ENCODE data around the gene PALS2.

The PALS2 gene

DNA sequence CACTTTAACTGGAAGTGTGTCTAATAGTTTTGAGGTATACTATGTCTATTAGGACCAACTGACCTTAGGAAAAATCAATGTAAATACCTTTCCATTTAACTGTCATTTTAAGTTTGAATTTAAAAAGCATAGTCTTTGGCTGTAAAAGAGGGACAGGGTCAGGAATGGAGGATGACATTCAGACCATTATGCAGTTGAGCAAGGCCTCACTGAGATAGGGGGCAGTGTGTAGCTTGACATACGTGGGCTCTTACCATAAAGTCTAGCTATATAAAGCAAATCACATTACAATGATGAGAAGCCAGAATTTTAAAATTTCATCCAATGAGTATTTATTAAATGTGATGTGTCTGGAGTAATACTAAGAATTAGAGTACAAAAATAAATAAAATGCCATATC, 17.9 kb downstream of the PALS2 start:
- no peak for DNase-seq

DNA sequence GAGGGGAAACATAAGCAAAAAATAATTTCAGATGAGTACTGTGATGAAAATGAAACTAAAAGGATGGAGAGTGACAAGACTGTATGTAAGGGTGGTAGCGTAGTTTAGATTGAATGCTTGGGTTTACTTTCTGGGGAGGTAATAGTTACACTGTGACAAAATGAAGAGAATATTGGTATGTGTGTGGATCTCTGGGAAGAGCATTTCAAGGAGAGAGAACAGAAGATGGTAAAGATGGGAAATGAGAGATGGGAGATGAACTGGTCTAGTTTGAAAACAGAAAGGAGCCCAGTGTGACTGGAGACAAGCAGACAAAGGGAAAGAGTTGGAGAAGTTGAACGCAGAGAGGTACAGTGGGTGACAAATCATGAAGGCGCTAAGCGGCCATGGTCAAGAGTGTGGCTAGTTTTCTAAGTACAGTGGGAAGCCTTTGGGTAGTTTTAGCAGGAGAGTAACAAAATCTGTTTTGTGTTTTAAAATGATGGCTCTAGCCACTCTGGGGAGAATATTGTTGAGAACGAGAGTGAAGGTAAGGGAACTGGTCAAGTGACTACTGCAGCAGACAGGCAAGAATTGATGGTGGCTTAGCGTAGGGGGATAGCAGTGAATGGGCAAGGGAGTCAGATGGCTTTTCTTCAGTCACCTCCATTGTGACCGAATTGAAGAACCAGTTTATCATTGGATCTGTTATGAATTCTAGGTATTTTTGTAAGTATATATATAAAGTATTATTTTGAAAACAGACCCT, 22.6 kb downstream of the PALS2 start:
- DNase-seq = no peak

DNA sequence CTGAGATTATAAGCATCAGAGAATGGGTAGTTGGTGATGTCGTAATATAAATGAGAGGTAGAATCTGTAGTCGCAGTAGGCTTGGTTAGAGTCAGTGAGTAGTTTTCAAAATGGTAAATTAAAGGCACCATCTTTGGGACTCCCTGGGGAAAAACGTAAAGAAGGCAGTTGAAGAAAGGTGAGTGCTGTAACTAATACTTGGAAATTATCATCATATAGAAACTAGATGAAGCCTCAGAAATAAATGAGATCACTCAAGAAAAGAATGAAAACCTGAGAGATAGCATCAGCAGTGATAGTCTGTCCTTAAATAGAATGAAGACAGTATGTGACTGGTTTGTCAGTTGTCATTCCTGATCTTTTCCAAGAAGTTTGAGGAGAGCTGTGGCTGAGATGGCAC, 23.8 kb downstream of the PALS2 start:
- no peak for DNase-seq

- no peak for DNase-seq
Observed at GRCh38 chr7:24601600-24601999, 28.3 kb downstream of the PALS2 start.

GRCh38 chr7:24602860-24603456, 29.7 kb downstream of the PALS2 start:
- DNase-seq = no peak

DNA sequence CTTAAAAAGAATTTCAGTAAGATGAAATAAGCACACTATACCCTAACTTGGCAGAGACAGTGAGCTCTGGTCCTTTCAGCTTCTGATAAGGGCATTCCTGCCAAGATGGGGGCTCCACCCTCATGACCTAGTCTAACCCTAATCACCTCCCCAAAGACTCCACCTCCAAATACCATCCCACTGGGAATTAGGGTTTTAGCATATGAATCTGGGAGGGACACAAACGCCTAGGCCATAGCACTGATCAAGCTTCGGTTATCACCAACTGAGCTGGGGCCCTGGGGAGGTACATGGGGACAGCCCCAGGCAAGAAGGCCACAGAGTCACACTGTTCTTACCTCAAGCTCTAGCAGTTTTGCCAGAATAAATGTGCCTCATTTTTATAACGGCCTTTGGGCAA, 31.4 kb downstream of the PALS2 start:
- DNase-seq = no peak

DNA sequence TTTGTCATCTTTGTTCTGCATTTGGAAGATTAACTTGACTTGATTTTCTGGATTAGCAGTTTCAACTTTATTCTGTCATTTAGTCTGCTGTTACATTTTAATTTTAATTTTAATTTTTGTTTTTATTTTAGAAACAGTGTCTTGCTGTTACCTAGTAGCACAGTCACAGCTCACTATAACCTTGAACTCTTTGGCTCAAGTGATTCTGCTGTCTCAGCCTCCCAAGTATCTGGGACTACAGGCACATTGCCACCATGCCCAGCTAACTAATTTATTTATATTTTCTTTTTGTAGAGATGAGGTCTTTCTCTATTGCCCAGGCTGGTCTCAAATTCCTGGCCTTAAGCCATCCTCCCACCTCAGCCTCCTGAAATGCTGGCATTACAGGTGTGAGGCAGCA, 35.3 kb downstream of the PALS2 start:
- no peak for DNase-seq

GRCh38 chr7:24609059-24609458, 35.8 kb downstream of the PALS2 start:
- no peak for DNase-seq

DNA sequence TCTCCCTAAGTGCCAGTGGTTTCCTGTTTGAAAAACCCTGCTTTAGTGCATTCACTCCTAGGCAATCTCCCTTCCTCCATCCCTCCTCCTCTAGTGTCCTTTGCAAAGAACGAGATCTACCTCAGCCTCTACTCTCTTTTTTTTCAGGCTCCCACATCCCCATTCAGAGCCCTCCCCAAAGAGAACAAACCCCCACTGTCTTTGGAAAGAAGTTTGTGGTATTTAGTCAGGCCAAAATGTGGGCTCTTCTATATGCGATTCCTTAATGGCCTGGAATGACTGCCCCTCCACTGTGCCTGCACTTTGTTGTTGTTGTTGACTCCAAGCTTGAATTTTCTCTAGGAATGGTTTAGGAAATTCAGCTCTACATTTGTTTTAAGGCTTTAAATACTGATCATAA, 36.3 kb downstream of the PALS2 start:
- no peak for DNase-seq

- no peak for DNase-seq
Observed at GRCh38 chr7:24611130-24611529, 37.9 kb downstream of the PALS2 start.

DNA sequence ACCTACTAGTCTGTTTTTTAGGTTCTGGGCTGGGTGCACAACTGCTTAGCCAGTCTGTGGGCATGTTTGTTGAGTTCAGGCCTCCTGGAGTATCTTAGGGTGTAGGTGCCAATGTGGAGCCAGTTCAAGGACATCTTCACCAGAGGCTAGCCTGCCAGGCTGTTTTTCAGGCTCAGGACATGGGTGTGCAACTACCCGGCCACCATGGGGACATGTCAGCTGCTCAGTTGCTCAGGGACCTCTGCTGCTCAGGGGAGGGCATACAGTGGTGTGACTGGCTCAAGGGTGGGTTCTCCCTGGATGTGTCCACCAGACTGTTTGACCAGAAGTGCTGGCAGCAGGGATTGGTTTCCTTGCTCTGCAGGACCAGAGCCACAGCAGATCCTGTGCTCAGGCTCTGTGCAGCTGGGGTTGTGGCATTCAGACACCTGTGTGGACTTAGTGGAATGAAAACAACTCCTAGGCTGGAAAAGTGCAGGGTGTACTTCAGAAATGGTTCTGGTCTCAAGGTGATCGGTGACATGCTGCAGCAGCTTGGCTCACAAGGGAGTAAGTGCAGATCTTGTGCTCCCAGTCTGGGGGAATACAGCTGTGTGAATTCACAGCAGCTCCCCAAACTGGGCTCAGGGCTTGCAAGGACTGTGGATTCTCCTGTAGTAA, 44.8 kb downstream of the PALS2 start:
- no peak for DNase-seq

- DNase-seq = no peak
Observed at GRCh38 chr7:24619978-24620377, 46.7 kb downstream of the PALS2 start.

DNA sequence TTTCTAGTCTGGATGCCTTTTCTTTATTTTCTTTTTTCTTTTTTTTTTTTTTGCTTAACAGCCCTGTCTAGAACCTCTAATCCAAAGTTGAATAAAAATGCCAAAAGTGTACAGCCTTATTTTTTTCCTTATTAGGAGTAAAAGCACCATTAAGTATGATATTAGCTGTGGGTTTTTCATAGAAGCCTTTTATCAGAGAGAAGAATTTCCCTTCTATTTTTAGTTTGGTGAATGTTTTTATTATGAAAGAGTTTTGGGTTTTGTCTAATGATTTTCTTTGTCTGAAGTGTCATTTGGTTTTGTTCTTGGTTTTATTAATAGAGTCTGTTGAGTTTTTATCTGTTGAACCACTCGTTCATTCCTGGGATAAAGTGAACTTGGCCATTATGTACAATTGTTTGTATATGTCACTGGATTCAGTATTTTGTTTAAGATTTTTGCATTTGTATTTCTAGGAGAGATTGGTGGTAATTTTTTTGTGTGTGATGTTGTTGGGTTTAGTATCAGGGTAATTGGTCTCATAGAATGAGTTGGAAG, 49.5 kb downstream of the PALS2 start:
- DNase-seq = no peak

Measured in stimulated activated CD4-positive, alpha-beta T cell treated with anti-CD3 and anti-CD28 coated beads, Interleukin-4, amount 100 ng/mL, for 4 hours (primary cell).